HG02973 (cell line): ENCODE measurements around the gene CAMK1D.
"Not testable (repeated sequence)": the region's sequence is repeated elsewhere in the genome, so short reads cannot be mapped to it uniquely, and the experiment has no call there.

Source experiments
- ATAC-seq: cut with Tn5 transposase; IDR thresholded peaks from one replicate; pipeline ENCODE4 v1.9.1; 2021; ENCODE audit warnings: moderate library complexity; ENCODE audit not compliant: unreplicated experiment

CAMK1D gene

DNA sequence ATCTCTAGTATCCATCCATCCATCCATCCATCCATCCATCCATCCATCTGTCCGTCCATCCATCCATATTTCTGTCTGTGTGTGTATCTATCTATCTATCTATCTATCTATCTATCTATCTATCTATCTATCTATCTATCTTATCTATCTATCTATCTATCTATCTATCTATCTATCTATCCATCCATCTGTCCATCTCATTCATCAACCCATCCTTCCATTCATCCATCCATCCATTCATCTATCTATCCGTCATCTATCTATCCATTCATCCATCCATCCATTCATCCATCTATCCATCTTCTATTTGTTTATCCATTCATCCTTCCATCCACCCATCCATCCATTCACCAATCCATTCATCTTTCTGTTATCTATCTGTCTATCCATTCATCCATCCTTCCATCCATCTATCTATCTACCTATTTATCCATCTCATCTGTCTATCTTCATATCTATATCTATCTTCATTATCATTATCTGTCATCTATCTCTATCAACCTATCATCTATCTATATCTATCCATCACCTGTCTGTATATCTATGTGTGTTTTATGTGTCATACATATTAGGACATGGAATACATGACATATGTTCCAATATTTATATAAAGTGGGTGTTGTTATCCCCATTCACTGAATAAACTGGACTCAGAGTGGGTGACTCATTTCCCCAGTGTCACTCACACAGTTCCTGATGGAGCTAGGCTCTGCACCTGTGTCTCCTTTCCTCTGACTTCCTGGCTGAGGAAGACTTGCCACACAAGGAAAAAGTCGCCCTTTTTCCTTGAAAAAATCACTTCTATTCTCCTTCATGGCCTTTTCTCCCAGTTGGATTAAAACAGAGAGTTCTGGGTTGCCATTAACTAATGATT lies 452.1 kb downstream of the CAMK1D start:
- no peak for ATAC-seq

GRCh38 chr10:12803776-12804175 lies 454.4 kb downstream of the CAMK1D start:
- no peak for ATAC-seq

- ATAC-seq = no peak
Measured at GRCh38 chr10:12806228-12807095, 457.1 kb downstream of the CAMK1D start.

GRCh38 chr10:12807096-12807755 lies 457.9 kb downstream of the CAMK1D start:
- no peak for ATAC-seq

- no peak for ATAC-seq
Measured at GRCh38 chr10:12808014-12808613, 458.8 kb downstream of the CAMK1D start.

DNA sequence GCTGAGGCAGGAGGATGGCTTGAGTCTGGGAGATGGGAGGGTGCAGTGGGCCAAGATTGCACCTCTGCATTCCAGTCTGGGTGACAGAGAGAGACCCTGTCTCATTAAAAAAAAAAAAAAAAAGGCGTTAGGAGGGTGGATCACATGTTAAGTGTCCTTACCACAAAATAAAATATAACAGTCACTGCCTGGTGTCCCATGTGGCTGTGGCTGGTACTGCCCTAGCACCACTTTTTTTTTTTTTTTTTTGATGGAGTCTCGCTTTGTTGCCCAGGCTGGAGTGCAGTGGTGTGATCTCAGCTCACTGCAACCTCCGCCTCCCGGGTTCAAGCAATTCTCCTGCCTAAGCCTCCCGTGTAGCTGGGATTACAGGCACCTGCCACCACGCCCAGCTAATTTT lies 460.7 kb downstream of the CAMK1D start:
- ATAC-seq = not testable (repeated sequence)

DNA sequence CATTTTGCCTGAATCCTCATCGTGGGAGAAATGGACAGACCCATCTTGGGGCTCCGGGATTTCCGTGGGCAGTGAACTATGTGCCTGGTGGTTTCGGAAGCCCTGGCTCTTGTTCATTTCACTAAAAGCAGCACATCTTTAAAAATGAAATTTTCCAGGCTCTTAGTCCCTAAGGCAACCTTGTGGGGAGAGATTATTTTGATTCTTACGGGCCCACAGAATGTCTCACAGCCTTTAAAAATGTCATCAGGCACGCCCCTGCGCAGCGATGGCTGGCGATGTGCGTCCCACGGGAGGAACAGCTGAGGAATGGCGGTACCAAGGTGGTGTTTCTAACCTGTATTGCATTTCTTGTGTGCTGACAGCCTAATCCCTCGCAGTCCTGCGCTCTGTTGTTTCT lies 462.5 kb downstream of the CAMK1D start:
- no peak for ATAC-seq

DNA sequence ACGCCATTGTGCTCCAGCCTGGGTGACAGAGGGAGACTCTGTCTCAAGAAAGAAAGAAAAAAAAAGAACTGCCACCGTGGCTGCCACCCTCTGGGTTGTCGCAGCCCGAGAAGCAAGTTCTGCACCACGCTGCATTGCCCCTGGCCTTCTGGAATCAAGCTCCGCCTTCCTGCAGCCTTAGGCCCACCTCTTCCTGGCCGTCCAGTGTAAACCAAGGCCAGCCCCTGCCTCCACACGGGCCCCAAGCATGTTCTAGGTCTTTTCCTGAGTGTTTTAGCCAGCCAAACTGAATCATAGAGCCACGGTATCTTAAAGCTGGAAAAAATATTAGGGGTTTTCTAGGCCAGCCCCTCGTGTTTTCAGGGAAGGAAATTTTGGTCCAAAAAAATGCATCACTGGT lies 463.2 kb downstream of the CAMK1D start:
- no peak for ATAC-seq

GRCh38 chr10:12814166-12814565 lies 464.8 kb downstream of the CAMK1D start:
- ATAC-seq = no peak

GRCh38 chr10:12819071-12819470 lies 469.7 kb downstream of the CAMK1D start:
- no peak for ATAC-seq

GRCh38 chr10:12819656-12820055 lies 470.3 kb downstream of the CAMK1D start:
- ATAC-seq = no peak

GRCh38 chr10:12822126-12822892 lies 473.0 kb downstream of the CAMK1D start:
- ATAC-seq = no peak

GRCh38 chr10:12822893-12823170 lies 473.5 kb downstream of the CAMK1D start:
- no peak for ATAC-seq

- no peak for ATAC-seq
Measured at GRCh38 chr10:12823328-12823727, 474.0 kb downstream of the CAMK1D start.

- ATAC-seq = no peak
Measured at GRCh38 chr10:12825260-12825849, 476.0 kb downstream of the CAMK1D start.

- no peak for ATAC-seq
Measured at GRCh38 chr10:12826800-12827372, 477.5 kb downstream of the CAMK1D start.

- no peak for ATAC-seq
Measured at GRCh38 chr10:12828736-12829135, 479.4 kb downstream of the CAMK1D start.

DNA sequence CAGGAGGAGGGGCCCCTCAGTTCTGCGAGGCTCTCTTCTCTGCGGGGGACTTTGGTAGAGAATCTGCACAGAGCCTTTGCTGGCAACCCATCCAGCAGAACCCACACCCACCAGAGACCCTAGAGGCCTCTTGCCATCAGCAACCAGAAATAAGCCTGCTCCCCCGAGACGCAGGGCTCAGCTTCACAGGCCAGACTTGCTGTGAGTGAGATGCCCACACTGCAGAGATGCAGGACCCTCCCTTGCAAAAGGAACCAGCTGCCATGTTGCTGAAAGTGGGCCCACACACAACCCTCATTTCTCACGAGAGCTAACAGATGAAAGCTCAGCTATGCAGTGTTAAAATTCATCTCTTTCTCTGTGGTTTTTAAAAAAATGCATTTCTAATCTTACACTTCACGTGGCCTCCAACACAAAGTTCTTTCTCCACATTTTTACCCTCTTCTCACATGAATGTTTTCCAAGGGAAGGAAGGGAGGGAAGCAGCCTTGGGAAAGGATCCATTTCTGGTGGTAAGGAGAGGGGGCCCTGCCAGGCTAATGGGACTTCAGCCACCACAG lies 480.6 kb downstream of the CAMK1D start:
- no peak for ATAC-seq

DNA sequence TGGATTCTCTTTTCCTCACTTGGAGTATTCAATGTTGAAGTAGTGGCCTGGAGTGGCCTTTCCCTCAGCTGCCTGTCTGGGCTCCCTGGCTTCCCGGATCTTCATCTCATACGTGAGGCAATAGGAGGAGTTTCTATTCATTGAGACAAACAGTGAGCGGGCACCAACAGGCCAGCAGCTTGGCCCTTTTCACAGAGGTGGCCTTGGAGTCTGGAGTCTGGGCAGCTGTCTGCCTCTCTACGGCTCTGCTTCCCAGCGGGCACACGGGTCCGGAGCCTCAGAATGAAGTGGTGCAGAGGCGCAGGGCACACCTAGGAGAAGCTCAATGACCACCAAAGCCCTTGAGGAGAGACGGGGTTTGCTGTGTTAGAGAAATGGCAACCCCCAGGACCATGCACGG lies 482.7 kb downstream of the CAMK1D start:
- no peak for ATAC-seq
